NCI-H128 (cell line): ENCODE measurements around the gene VEZT.
A peak's percentile ranks its signal among the peaks of the same experiment; 100 is the strongest.
"Not testable (repeated sequence)": the region's sequence is repeated elsewhere in the genome, so short reads cannot be mapped to it uniquely, and the experiment has no call there.

ENCODE experiments used
- DNase-seq: peaks from one replicate; lab custom pipeline; 2025; ENCODE audit not compliant: unreplicated experiment; lab: John Stamatoyannopoulos, UW

VEZT gene

DNA sequence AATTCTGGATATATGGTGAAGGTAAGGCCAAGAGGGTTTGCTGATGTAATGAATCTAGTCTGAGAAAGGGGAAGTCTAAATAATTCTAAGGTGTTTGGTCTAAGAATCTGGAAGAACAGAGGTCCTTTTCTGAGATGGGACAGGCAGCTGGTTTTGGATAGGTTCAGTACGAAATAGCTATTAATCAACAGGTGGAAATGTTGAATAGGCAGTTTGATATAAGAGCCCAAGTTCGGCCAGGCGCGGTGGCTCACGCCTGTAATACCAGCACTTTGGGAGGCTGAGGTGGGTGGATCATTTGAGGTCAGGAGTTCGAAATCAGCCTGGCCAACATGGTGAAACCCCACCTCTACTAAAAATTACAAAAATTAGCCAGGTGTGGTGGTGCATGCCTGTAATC lies 97.1 kb downstream of the VEZT start:
- DNase-seq = not testable (repeated sequence)

DNA sequence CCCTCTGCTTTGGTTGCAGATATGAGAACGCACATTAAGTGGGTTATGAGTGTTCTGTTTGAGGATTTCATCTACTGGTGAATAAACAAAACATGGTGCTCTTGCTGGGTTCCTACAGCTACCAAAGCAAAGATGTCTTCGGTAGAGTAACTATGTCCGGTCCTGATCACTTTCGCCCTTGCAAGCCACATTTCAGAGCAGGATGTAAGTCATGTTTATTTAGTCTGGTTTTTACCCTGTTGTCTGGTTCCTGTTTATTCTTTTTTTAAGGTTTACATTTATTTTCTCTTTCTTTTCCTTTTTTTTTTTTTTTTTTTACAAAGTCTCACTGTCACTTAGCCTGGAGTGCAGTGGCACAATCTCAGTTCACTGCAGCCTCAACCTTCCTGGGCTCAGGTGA lies 99.2 kb downstream of the VEZT start:
- no peak for DNase-seq

DNA sequence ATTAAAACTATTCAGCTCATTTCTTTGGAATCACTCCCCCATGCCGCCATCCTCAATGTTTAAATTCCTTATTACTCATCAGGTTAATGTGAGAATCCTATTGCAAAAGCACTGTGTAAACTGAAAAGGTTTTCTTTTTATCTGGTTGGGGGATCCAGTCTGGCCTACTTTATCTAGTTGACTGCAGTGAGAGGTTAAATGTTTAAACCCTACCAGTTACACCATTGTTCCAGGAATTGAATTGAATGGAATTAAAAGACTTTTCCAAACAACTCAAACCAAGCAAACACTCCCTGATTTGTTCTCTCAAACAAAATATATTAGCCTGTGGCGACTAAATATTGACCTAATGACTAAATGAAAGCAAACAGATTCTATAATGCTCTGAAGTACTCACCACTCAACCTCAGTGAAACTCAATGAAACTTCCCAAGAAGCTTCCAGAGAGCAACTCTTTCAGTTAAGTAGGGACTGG lies 100.5 kb downstream of the VEZT start:
- no peak for DNase-seq

DNA sequence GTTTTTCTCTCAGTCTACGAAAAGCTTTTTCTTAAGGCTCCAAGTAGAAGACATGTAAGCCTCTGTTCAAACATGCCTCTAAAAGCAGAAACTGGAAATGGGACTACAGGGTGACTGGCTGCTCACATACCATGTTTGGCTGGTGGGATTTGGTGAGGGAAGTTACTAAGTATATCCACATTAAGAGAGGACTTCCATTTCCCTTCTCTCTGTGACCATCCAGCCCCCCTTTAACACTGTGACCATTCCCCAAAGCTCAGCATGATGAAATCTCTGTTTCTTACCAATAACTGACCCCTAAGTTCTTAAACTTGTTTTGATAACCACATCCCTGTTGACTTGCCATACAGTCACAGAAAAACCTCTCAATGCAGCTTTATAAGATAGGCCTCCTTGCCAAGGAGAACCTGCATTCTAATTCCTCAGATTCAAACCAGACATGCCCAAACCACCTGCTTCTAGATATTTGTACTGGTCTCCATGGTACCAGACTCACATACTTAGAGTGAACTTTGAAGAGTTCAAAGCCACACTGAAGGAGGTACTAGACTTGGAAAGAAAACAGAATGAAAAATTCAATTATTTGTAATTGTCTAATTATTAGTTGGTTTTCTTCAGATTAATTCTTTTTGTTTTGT lies 102.2 kb downstream of the VEZT start:
- no peak for DNase-seq

DNA sequence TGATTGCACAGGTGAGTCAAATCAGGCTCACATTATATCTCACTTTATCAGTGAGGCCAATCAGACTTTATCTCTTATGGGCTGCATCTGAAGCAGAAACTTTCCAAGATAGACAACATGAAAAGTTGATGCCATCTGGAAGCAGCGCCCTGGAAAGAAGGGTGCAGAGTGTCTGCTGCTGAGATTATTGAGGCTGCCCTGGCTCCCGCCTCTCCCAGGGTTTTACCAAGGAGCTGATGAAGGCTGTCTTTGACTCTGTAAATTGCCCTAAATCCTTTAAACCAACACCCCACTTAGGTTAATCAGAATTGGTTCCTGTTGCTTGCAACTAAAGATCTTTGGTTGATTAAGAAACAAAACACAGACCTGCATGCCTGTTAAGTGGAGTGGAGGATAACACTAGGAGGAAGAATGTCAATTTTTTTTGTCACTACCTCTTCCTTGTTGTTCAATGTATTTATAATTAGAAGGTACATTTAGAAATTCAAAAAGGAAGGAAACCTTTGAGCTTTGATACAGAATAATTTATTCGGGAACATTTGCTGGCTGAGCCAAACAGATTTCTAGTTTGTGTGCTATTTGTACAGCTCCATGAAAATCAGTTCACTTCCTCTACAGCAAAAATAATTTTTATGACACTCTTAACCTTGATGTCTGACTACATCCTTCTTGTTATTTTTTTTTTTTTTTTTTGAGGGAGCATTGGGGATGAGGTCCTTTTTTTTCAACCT lies 104.1 kb downstream of the VEZT start:
- DNase-seq = no peak

DNA sequence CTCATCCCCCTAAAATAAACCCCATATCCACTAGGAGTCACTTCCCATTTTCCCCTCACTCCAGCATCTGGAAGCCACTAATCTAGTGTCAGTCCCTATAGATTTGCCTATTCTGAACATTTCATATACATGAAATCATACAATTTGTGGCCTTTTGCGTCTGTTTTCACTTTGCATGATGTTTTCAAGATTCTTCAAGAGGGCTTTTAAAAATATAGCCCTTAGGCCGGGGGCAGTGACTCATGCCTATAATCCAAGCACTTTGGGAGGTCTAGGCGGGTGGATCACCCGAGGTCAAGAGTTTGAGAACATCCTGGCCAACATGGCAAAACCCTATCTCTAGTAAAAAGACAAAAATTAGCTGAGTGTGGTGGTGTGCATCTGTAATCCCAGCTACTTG lies 104.7 kb downstream of the VEZT start:
- no peak for DNase-seq

DNA sequence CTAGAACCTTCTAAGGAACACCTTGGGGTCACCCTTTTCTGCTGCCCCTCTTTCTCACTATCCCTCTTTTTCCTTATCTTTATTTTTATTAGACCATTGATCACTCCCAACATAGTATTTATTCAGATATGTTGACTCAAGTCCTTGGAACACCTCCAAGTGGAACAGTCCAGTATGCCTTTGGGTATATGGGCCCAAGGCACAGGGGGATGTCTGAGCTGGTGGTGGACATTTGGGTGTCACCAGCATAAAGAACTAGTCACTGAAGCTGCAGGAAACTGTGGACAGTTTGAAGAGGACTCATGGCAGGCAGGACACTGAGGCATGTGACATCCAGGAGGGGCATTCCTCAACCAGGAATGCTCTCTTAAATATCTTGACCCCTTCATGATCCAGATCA lies 105.6 kb downstream of the VEZT start:
- no peak for DNase-seq

DNA sequence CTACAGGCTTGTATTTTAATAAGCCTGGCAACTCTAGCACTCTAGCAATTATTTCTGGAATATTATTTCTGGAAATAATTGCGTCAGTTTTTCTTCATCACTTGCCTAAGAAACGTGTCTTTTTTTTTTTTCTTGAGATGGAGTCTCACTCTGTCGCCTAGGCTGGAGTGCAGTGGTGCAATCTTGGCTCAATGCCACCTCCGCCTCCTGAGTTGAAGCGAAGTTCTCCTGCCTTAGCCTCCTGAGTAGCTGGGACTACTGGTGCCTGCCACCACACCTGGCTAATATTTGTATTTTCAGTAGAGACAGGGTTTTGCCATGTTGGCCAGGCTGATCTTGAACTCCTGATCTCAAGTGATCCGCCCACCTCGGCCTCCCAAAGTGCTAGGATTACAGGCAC lies 106.6 kb downstream of the VEZT start:
- not testable (repeated sequence) for DNase-seq

DNA sequence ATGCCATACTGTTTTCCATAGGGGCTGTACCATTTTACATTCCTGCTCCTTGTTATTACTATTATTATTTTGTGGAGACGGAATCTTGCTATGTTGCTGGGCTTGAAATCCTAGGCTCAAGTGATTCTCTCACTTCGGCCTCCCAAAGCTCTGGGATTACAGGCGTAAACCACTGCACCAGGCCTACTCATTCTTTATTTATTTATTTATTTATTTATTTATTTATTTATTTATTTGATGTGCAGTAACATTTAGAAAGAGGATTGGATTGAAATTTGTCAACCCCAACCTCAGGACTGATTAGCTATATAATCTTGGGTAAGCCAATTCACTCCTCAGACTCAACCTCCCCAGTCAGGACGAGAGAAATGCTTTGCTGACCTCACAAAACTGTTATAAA lies 107.9 kb downstream of the VEZT start:
- no peak for DNase-seq

DNA sequence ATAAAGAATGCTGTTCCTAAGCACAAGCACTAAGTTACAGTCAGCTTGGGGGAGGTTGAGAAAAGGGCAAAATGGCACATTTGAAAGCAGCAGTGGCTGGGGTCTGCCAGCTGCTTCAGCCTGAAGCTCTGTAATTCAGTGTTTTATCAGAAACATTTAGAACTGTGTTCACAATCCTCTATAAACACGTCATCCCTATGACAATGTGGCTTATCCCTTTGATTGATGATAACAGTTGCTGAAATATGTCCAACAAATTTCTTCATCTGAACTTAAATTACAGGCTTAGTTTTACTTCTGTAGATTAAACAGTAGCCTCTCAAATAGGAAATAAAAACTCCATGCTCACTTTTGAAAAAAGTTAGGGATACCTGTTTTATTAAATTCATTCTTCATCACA lies 108.8 kb downstream of the VEZT start:
- no peak for DNase-seq

DNA sequence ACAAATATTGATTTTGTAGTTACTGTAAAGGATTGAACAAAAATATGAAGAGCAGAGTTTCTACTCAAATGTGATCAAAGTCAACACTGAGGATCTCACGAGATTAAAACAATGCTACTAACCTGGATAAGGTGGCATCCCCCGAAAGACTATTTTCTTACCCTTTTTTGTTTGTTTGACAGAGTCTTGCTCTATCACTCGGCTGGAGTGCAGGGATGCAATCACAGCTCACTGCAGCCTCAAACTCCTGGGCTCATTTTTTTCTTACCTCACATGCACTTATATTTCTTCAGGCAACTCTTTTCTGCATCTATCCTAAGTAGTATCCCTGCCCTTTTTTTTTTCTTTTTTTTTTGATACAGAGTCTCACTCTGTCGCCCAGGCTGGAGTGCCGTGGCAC lies 109.2 kb downstream of the VEZT start:
- no peak for DNase-seq

DNA sequence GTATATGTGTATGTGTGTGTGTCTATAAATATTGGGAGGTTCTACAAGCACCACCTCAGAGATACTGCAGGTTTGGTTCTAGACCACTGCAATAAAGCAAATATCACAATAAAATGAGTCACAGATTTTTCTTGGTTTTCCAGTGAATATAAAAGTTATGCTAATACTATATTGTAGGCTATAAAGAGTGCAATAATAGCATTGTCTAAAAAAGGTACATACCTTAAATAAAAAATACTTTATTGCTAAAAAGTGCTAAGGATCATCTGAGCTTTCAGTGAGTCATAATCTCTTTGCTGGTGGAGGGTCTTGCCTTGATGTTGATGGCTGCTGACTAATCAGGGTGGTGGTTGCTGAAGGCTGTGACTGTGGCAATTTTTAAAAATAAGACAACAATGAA lies 111.1 kb downstream of the VEZT start:
- no peak for DNase-seq

DNA sequence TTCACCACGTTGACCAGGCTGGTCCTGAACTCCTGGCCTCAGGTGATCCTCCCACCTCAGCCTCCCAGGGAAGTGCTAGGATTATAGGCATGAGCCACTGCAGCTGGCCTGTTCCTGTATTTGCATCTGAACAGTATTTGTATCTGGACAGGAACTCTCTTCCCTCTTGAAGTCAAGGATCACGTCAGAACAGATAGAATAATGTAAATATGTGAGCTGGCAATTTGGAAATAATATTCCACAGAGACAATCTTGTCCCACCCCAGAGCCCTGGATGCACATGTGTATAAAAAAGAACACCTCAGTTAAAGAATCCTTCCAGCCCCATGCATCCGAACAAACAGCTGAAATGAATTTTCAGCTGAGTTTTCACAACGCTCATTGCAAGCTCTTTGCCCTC lies 118.3 kb downstream of the VEZT start:
- DNase-seq = no peak

DNA sequence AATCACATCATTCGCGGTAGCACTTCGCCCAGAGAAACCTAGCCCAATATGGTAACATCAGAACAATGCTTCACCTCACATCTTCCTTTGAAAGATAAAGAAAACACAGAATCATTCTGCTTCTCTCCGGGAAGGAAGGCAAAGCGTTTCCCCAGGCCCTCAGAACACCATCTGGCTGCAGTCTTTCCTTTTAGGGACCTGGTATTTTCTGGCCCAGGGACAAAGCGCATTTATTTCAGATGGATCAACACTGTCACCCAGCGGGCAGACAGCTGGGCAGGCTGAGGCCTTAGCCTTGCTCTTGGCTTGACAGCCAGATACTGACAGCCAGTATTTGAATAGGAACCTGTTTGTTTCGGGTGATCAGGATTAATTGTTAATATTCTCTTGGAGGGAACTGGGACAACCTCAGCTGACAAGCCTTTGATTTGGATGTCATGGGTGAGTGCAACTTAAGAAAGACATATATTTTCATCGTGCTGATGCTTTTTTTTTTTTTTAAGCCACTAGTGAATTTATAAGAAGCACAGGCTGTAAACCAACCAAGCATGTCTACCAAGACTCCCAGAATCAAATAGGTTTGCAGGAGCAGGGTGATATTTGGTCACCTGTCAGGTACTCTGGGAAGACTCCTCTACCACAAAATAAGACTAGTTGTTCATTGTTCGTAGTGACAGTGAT lies 118.9 kb downstream of the VEZT start:
- DNase-seq = peak; percentile 69

DNA sequence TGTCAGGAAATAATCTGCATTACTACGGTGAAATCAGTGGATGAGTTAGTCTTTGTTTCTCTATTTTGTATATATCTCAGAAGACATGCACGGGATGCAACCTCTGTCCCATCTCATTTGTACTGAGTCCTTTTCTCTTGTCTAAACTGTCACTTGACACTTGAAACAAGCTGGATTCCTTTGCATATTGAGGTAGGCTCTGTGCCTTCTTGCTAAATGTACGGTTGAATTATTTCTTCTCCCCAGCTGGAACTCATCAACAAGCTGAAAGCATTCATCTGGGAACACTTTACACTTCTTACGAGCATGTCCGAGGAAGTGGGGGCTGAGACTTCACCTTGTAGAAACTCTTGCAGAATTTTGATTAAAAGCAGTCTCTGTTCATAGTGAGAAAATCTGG lies 119.5 kb downstream of the VEZT start:
- no peak for DNase-seq

DNA sequence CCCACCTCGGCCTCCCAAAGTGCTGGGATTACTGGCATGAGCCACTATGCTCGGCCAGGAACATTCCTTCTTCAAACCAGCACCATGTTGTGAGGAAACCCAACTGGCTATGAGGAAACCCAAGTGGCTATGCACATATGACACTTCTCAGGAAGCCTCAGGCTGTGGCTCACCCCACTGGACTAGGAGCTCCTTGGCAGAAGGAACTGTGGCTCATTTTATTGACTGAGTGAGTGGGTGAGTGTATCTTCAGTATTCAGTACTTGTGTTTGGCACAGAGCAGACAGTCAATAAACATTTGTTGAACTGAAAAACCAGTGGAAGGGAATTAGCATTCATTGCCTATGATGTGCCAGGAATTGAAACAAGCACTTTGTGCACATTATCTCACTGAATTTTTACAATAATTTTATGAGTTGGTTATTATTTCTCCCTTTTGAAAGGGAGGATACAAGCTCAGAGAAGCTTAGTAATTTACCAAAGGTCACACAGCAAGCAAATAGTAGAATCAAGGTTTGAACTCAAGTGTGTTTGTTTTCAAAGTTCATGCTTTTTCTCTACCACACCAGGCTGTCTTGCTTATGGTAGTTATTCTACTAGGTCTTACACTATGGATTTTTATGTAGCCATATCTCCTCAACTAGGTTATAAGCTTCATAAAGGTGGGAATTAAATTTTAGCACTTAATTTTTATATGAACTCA lies 121.6 kb downstream of the VEZT start:
- no peak for DNase-seq

DNA sequence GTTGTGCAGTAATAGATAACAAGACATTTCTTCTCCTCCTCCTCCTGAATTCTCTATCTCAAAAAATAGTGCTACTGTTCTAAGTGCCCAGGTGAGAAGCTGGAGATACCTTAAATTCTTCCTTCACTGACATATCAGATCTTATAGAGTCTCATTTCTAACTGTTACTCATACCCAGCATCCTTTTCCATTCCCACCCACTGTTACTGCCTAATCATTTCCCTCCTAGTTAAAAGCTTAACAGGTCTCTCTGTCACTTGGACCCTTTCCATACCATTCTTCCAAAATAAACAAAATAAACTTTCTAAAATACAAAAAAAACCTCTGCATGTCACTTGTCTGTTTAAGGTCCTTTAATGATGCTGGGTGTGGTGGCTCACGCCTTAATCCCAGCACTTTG lies 124.4 kb downstream of the VEZT start:
- no peak for DNase-seq

DNA sequence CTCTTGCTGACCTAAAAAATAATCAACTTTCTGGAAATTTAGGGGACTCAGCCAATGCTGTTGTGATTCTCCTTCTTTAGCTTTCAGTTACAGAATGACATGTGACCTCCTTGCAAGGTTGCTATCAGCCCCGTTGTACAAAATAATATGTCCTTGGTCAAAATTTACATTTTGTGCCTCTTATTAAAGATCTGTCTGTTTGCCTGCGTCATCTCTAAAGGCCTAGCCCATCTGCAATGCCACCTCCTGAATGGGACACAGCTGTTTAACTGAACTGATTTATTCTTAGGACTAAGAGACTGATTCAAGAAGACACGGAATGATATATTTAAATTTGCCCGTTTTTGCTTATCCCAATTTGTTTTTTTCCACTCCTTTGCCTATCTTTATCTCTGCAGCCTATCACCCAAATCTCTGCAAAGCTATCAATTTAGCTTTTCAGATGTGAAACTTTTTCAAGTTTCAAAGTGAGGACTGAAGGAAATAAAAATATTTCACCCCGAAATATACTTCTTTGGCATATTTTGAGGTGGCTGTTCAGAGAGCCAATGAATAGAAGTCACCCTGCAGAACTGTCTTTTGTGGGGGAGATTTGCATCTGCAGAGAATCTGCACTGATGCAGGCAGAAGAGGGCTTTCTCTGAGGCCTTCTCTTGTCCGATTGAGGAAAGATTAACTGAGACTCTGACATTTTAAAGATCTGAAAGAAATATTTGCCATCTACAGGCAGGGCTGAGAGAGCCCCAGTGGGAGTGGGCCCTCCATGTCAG lies 126.0 kb downstream of the VEZT start:
- no peak for DNase-seq

DNA sequence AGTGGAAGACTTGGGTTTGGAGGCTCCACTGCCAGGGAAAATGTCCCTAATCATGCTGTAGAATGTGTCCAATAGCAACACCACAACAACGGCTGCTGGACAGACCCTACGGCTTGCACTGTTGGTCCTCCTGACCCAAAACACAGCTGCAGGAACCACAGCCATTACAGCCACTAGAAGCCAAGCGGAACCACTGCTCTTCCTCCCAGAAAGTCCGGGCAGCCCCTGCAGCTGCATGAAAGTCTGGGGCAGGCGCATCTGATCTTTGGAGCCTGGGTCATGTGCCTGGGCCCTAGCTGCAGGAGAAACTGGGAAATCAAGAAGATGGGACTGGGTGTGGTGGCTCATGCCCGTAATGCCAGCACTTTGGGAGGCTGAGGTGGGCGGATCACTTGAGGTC lies 131.7 kb downstream of the VEZT start:
- no peak for DNase-seq

DNA sequence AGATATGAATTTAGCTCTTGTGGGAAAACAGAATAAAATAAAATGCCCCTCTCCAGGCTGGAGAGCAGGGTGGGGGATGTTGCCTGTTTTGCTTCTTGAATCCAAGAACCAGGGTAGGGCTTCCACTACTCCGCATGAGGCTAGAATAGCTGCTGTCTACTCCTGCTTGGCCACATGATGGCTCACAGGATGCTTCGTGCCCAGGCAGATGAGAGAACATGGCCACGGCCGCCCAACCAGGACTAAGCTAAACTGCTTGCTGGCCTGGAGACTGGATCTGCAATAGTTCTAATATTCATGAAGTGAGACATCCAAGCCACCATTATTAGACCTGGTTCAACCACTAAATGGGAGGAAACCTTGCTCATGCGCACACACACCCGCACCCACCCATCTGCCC lies 134.1 kb downstream of the VEZT start:
- no peak for DNase-seq
